ENCODE data around the gene CASP2.

DNA sequence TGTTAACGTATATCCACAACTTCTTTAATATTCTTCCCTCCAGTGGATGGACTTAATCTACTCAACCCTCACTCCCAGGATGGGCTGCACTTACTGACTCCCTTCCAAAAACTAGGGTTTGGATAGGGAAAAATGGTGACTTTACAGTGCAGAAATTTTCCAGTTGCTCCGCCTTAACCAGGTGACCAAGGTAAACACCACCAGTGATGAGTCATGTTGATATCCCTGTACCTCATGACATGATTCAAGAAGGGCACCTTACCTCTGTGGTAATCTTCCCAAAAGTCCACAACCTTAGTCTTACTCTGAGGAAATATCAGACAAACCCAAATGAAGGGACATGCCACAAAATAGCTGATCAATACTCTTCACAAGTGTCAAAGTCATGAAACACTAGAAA is 28.4 kb upstream of the CASP2 start:
- TF ChIP-seq EZH2phosphoT487 (IDR thresholded peaks at IDR 0.05; ENCODE audit: low read depth): no peak
- TF ChIP-seq, protein P1, sequence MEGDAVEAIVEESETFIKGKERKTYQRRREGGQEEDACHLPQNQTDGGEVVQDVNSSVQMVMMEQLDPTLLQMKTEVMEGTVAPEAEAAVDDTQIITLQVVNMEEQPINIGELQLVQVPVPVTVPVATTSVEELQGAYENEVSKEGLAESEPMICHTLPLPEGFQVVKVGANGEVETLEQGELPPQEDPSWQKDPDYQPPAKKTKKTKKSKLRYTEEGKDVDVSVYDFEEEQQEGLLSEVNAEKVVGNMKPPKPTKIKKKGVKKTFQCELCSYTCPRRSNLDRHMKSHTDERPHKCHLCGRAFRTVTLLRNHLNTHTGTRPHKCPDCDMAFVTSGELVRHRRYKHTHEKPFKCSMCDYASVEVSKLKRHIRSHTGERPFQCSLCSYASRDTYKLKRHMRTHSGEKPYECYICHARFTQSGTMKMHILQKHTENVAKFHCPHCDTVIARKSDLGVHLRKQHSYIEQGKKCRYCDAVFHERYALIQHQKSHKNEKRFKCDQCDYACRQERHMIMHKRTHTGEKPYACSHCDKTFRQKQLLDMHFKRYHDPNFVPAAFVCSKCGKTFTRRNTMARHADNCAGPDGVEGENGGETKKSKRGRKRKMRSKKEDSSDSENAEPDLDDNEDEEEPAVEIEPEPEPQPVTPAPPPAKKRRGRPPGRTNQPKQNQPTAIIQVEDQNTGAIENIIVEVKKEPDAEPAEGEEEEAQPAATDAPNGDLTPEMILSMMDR (IDR thresholded peaks at IDR 0.05; ENCODE audit: low read depth, low read length): no peak
